ENCODE results near the gene DUSP1. TPM values are rescaled to one million over a fixed set of nuclear protein-coding genes. Genes with fewer than 3 reads are reported as not detected.

The DUSP1 gene
- total and polyA plus RNA-seq, 2 of the 4 experiments (the other 2 are of a cell fraction): 304 to 467 TPM

- H3K56ac ChIP-seq (ENCODE audit: extremely low read depth, insufficient read depth, low read length): no peak overlapping the region
- intact Hi-C loops (cut with micrococcal nuclease) (no loop called here), dilution Hi-C loops (cut with HindIII; ENCODE audit: low sequenced_read_pairs, unreplicated experiment) (no loop called here), in situ Hi-C loops (cut with MboI; ENCODE audit: low sequenced_read_pairs) (loop anchor here (25.0 kb wide), 1 partner anchor 863 kb away; no protein-coding TSS in a partner anchor)
- CTCF ChIA-PET: interaction anchor here (1.8 kb wide), 1 partner anchor 10 kb away, joined by 7 read pairs; no protein-coding TSS in a partner anchor
- H4K20me1 ChIP-seq (ENCODE audit: insufficient read depth, low read length): no peaks in the 10 kb centered on the region
- H3K9me1 ChIP-seq (ENCODE audit: insufficient read depth, low read length): no peaks in the 10 kb centered on the region
- peaks cover 5% of the 10 kb centered on the region; the same call in 1 of the 2 replicates for H3K27me3 ChIP-seq (ENCODE audit: control insufficient read depth, insufficient read depth, low read length)
- H3K23ac ChIP-seq (ENCODE audit: low read depth, low read length): no peak overlapping the region
- peaks cover 5% of the 10 kb centered on the region for H3K4me1 ChIP-seq (ENCODE audit: control insufficient read depth, insufficient read depth, low read length)
- no peaks in the 10 kb centered on the region for H3K9me3 ChIP-seq (ENCODE audit: control insufficient read depth, insufficient read depth, low read length)
- no peak overlapping the region for H2BK20ac ChIP-seq (ENCODE audit: low read depth, low read length)
- no peak overlapping the region for H3K9ac ChIP-seq (ENCODE audit: low read depth, low read length)
- WGBS, 2 experiments (ENCODE audit: extremely low coverage in 2 of 2, insufficient read length in 1 of 2): 54% methylated on average over 6 of the region's 22 CpGs; no CpG with 5 or more reads in 1 of the 2 experiments
- ATAC-seq (ENCODE audit: low read depth): no peak
- no peaks in the 10 kb centered on the region for H3K79me1 ChIP-seq (ENCODE audit: low read depth in 1 of 2, low read length in 2 of 2)
- H3K27ac ChIP-seq (ENCODE audit: insufficient read depth, low read length): no peak overlapping the region
- no peak overlapping the region for H3K18ac ChIP-seq (ENCODE audit: low read depth, low read length)
- no peak overlapping the region for H2BK120ac ChIP-seq (ENCODE audit: low read depth, low read length)
- peak overlapping the region; percentile 22; the same call in 1 of the 2 replicates for H2AK5ac ChIP-seq (ENCODE audit: low read depth, low read length)
- H3K4ac ChIP-seq (ENCODE audit: low read depth, low read length): no peak overlapping the region
- no peak overlapping the region for H2BK15ac ChIP-seq (ENCODE audit: low read depth, low read length)
- peak overlapping the region; percentile 29 for H2AK9ac ChIP-seq (replicated peaks; ENCODE audit: low read depth, low read length, poor library complexity)
- TF ChIP-seq POLR2A (IDR thresholded peaks at IDR 0.05; ENCODE audit: low read depth, low read length) (no peak), BHLHE40 (IDR thresholded peaks at IDR 0.05; ENCODE audit: low read depth, low read length) (no peak), ELK1 (IDR thresholded peaks at IDR 0.05; ENCODE audit: borderline replicate concordance, low read depth, low read length) (no peak), RCOR1 (IDR thresholded peaks at IDR 0.05; ENCODE audit: insufficient replicate concordance, low read length) (no peak), MXI1 (IDR thresholded peaks at IDR 0.05; ENCODE audit: borderline replicate concordance, low read depth, low read length) (no peak), MAZ (IDR thresholded peaks at IDR 0.05; ENCODE audit: borderline replicate concordance, low read depth, low read length) (no peak), MAFK (IDR thresholded peaks at IDR 0.05; ENCODE audit: low read depth, low read length) (no peak), CTCF (conservative IDR thresholded peaks at IDR 0.05; ENCODE audit: low read depth, low read length) (no peak), RFX5 (IDR thresholded peaks at IDR 0.05; ENCODE audit: low read depth, low read length) (no peak), FOS (IDR thresholded peaks at IDR 0.05; ENCODE audit: low read depth, low read length) (no peak), USF2 (IDR thresholded peaks at IDR 0.05; ENCODE audit: low read depth, low read length) (no peak), SMC3 (IDR thresholded peaks at IDR 0.05; ENCODE audit: low read depth, low read length) (no peak)
- POLR2A ChIA-PET (ENCODE audit: unreplicated experiment): no interaction called here
- H3K4me3 ChIP-seq (ENCODE audit: insufficient read depth, low read depth, low read length): no peak overlapping the region
- H4K8ac ChIP-seq (ENCODE audit: low read depth in 2 of 2, low read length in 2 of 2): no peak overlapping the region
- no peak overlapping the region for H4K91ac ChIP-seq (ENCODE audit: insufficient read depth, low read depth, low read length)
- no TSS peak for BruUV-seq (replicated peaks)
- no peak overlapping the region for H2AFZ ChIP-seq (replicated peaks; ENCODE audit: low read length, poor library complexity)
- peak overlapping the region; percentile 30 for H2BK5ac ChIP-seq (ENCODE audit: low read depth, low read length, poor library complexity, severe bottlenecking)
- H4K5ac ChIP-seq (ENCODE audit: low read depth, low read length): no peak overlapping the region
- no peak overlapping the region for H3K14ac ChIP-seq (replicated peaks; ENCODE audit: low read depth, low read length)
- H3K36me3 ChIP-seq (ENCODE audit: control insufficient read depth, insufficient read depth, low read length): no peaks in the 10 kb centered on the region
- H3K4me2 ChIP-seq (ENCODE audit: low read depth, low read length): no peak overlapping the region
- DNase-seq: no peak
Measured at GRCh38 chr5:172724242-172725183, 46.5 kb downstream of the DUSP1 start.
